Measurements from ENCODE around the gene CCDC178. TPM values are rescaled to one million over a fixed set of nuclear protein-coding genes. Genes with fewer than 3 reads are reported as not detected.

Gene CCDC178
- total RNA-seq, 1 donor from 2014 or later = 0.27 TPM

DNA sequence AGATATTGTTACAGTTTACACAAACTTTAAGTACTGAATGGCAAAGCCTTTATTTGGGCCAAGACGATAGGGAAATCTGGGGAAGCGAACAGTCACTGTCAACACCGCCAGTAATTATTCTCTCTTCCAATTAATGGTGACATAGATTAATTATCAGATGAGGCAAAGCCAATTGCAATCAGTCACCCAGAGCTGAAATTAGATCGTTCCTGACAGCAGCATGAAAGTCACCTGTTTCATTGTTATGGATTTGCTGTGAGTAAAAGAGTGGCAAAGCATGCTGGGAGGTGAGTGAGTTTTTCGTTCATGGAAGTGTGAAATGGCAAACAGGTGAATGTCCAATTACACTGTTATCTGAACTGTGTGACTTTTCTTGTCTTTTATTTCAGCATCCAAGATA, 502.9 kb downstream of the CCDC178 start:
- no peak for DNase-seq (ENCODE audit: low spot score)
- intact Hi-C loops (cut with DNase I) = loop anchor here (10.0 kb wide), 1 partner anchor 223 kb away; no protein-coding TSS in a partner anchor

GRCh38 chr18:32937066-32937465, 503.5 kb downstream of the CCDC178 start:
- DNase-seq (ENCODE audit: low spot score) = no peak
- intact Hi-C loops (cut with DNase I) = loop anchor here (10.0 kb wide), 1 partner anchor 222 kb away; no protein-coding TSS in a partner anchor

- DNase-seq (ENCODE audit: low spot score) = no peak
- intact Hi-C loops (cut with DNase I) = loop anchor here (10.0 kb wide), 1 partner anchor 219 kb away; no protein-coding TSS in a partner anchor
These were observed 506.3 kb downstream of the CCDC178 start for GRCh38 chr18:32934201-32934600.

- DNase-seq (ENCODE audit: low spot score) = no peak
- intact Hi-C loops (cut with DNase I) = loop anchor here (10.0 kb wide), 1 partner anchor 216 kb away; no protein-coding TSS in a partner anchor
These were observed 509.7 kb downstream of the CCDC178 start for GRCh38 chr18:32930695-32931301.

DNA sequence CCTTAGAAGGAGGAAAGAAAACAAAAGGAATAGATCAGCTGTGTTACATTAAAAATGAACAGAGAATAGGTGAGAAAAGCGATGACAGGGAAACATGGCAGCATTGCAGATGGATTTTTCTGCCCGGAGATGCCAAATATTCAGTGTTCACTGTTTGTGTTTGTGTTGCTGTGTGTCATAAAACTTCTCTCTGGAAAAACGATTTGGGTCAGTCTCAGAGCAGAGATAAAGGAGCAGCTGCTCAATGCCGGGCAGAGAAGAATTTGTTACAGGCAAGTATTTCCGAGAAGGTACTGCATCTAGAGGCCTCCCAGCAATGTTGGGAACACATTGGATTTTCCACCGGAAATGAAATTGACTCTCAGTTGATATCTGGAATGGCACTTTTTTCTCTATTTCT, 511.3 kb downstream of the CCDC178 start:
- no peak for DNase-seq (ENCODE audit: low spot score)
- intact Hi-C loops (cut with DNase I) = no loop called here

DNA sequence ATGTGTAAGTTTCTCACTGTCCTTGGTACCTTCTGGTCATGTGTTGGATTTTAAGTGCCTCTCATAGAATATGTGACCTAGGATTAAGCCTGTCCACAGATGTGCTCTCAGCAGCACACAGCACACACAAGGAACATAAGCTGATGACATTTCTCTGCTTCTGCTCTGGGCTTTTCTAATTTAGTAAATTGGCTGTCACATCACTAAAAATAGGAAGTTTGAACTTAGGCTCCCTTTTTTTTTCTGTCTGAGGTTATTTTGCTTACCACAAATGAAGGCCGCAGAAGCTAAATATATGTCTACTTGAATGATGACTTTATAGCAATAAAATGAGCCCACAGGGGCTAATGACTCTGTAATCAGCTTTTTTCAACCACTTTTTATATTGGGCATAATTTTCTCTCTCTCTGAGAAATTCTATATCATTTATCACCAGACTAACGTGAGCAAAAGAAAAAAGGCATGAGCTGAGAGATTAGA, 517.5 kb downstream of the CCDC178 start:
- no peak for DNase-seq (ENCODE audit: low spot score)
- intact Hi-C loops (cut with DNase I) = no loop called here

GRCh38 chr18:32920796-32921787, 519.4 kb downstream of the CCDC178 start:
- intact Hi-C loops (cut with DNase I) = no loop called here
- no peak for DNase-seq (ENCODE audit: low spot score)

DNA sequence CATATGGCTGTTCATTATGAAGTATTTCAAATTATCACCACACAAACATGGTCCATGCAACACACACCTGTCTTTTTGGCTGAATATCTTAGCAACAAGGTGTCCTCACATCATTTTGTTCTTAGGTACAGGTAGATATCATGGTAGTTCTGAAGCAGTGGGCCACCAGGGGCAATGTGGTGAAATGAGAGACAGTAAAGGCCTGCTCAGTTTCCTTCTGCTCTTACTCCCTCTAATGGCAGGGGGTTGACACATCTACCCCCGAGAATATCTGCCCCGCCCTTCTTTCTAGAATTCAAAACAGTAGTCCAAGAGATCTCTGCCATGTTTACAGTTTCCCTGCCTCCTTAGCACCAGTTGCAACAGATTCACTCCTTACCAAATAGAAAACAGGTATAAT, 520.7 kb downstream of the CCDC178 start:
- intact Hi-C loops (cut with DNase I) = no loop called here
- DNase-seq (ENCODE audit: low spot score) = no peak

GRCh38 chr18:32918692-32919250, 521.8 kb downstream of the CCDC178 start:
- DNase-seq (ENCODE audit: low spot score) = no peak
- intact Hi-C loops (cut with DNase I) = no loop called here

DNA sequence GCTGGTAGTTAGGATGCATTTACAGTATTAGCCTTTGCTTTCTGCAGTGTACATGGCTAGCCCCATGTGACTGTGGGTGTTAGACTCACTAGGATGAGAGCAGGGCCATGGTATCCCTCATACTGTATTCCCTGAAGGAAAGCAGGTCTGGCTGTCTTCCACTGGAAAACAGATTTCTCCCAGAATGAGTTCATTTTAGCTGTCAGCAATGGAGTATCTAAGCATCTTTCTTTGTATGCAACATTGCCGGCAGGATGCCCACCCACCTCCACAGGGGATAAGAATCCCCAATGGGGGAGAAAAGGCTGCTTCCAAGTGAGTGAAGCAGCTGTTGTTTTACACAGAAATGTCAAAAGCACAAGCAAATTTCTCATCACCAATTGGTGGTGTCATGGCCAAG, 525.0 kb downstream of the CCDC178 start:
- no peak for DNase-seq (ENCODE audit: low spot score)
- intact Hi-C loops (cut with DNase I) = no loop called here

DNA sequence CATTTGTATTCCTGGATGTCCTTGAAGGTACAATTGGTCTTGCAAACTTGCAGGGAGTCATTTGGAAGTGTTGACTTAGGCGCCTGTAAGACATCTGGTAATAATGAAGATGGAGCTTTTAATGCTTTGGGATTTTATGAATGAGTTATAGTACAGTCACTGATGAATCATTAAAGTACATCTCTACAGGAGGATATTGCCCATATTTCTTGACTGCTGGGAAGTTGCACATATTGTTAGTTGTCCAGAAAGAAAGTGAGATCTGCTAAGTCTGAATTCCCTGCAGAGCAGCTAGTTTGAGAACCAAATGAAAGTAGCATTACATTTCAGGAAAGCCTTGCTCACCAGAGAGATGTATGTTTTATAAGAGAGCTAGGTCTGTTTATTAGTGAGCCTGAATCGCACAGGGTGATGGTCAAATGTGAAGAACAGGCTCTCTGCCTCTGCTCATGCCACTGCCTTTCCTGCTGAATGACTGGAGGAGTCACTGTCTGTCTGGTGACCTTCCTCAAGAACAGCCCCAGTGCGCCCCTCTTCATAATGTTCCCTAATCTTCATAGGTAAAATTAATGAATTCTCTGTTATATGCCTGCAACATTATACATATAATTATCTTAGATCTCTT, 528.7 kb downstream of the CCDC178 start:
- no peak for DNase-seq (ENCODE audit: low spot score)
- intact Hi-C loops (cut with DNase I) = no loop called here

GRCh38 chr18:32910694-32911296, 529.7 kb downstream of the CCDC178 start:
- no peak for DNase-seq (ENCODE audit: low spot score)
- intact Hi-C loops (cut with DNase I) = no loop called here

DNA sequence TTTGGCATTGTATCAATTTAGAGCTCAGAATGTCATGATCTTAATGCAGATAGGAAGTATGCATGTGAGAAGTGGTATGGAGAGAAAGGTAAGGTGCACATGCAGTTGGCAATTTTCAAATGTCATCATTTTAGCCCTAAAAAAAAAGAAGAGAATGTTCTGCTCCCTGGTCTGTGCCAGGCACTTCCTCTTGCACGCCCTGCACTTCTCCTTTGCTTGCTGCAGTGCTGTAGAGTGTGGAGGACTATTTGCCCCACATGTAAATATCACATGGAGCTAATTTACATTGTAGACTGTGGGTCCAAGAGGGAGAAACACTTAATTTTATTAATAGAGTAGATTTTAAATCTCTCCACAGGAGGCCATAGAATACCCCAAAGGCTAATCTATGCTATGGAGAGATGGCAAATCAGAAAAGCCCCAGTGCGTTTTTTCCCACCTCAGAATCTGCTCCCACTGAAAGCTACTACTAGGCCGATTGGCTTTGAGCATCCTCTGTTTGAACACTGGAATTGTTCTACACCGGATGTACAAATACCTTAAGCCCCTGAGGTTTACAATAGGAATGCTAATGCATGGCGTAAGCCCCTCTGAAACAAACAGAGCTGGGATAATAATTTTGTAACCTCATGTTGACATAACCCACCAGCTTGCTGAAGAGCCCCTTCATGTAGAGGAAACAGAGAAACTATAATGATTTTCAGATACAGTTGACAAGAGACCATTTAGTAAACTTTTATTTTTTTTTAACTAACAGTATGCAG, 530.5 kb downstream of the CCDC178 start:
- DNase-seq (ENCODE audit: low spot score) = no peak
- intact Hi-C loops (cut with DNase I) = no loop called here

GRCh38 chr18:32908424-32908805, 532.1 kb downstream of the CCDC178 start:
- intact Hi-C loops (cut with DNase I) = no loop called here
- DNase-seq (ENCODE audit: low spot score) = no peak

- intact Hi-C loops (cut with DNase I) = no loop called here
- DNase-seq (ENCODE audit: low spot score) = no peak
These were observed 532.7 kb downstream of the CCDC178 start for GRCh38 chr18:32907648-32908423.

- DNase-seq (ENCODE audit: low spot score) = no peak
- intact Hi-C loops (cut with DNase I) = no loop called here
These were observed 533.3 kb downstream of the CCDC178 start for GRCh38 chr18:32907311-32907585.

GRCh38 chr18:32906506-32907310, 533.8 kb downstream of the CCDC178 start:
- no peak for DNase-seq (ENCODE audit: low spot score)
- intact Hi-C loops (cut with DNase I) = no loop called here

All from cardiac septum (tissue), 1 donor.